SK-N-SH treated with all-trans-retinoic acid at 6 μM for 48 hours (cell line): ENCODE results near the gene CYP4F12.

Source experiments
- ARNTL ChIP-seq: fragments of 450-650 bp; formaldehyde crosslinking; IDR thresholded peaks from 2 replicates; pipeline ENCODE4 v1.5.0; 2020; ENCODE audit warnings: low read depth, mild to moderate bottlenecking, moderate library complexity, borderline replicate concordance
- CREB5 ChIP-seq: fragments of 250-450 bp; sonication (Bioruptor Pico); IDR thresholded peaks from 2 replicates; pipeline ENCODE4 v1.5.1; 2020; ENCODE audit warnings: low read depth, mild to moderate bottlenecking, moderate library complexity
- PATZ1 ChIP-seq: fragments of 250-450 bp; sonication (Bioruptor Pico); IDR thresholded peaks from 2 replicates; pipeline ENCODE4 v1.8.0; 2020; ENCODE audit warnings: mild to moderate bottlenecking, moderate library complexity, borderline replicate concordance
- PPARA ChIP-seq: fragments of 250-450 bp; sonication (Bioruptor Pico); IDR thresholded peaks from 2 replicates; pipeline ENCODE4 v1.5.0; 2020; ENCODE audit warnings: mild to moderate bottlenecking, borderline replicate concordance
- SNAI2 ChIP-seq: fragments of 250-450 bp; sonication (Bioruptor Pico); IDR thresholded peaks from 2 replicates; pipeline ENCODE4 v1.5.0; 2020; ENCODE audit warnings: mild to moderate bottlenecking, moderate library complexity
- TCF4 ChIP-seq: fragments of 250-450 bp; sonication (Bioruptor Pico); IDR thresholded peaks from 2 replicates; pipeline ENCODE4 v1.8.0; 2021; ENCODE audit warnings: mild to moderate bottlenecking, moderate library complexity, borderline replicate concordance
- ZC3H10 ChIP-seq: fragments of 250-450 bp; sonication (Bioruptor Pico); IDR thresholded peaks from 2 replicates; pipeline ENCODE4 v1.5.1; 2021; ENCODE audit warnings: mild to moderate bottlenecking, moderate library complexity
- ZFP3 ChIP-seq: fragments of 250-450 bp; sonication (Bioruptor Pico); IDR thresholded peaks from 2 replicates; pipeline ENCODE4 v1.5.0; 2020; ENCODE audit warnings: mild to moderate bottlenecking, moderate library complexity
- ZFP30 ChIP-seq: fragments of 450-650 bp; formaldehyde crosslinking; IDR thresholded peaks from 2 replicates; pipeline ENCODE4 v1.5.0; 2022; ENCODE audit warnings: mild to moderate bottlenecking, moderate library complexity
- ZNF70 ChIP-seq: fragments of 450-650 bp; formaldehyde crosslinking; IDR thresholded peaks from 2 replicates; pipeline ENCODE4 v1.5.0; 2020; ENCODE audit warnings: mild to moderate bottlenecking, moderate library complexity
- ZNF8 ChIP-seq: fragments of 450-650 bp; formaldehyde crosslinking; IDR thresholded peaks from 2 replicates; pipeline ENCODE4 v1.5.0; 2020; ENCODE audit warnings: mild to moderate bottlenecking, moderate library complexity

GRCh38 chr19:15643387-15643786 lies 29.5 kb upstream of the CYP4F12 start:
- TF ChIP-seq PPARA (CRISPR knock-in tag): no peak
- TF ChIP-seq TCF4 (CRISPR knock-in tag): no peak
- TF ChIP-seq SNAI2 (CRISPR knock-in tag): no peak
- TF ChIP-seq ZFP30 (CRISPR knock-in tag): no peak
- TF ChIP-seq ZC3H10 (CRISPR knock-in tag): no peak
- no peak for TF ChIP-seq CREB5 (CRISPR knock-in tag)
- TF ChIP-seq ZNF8 (CRISPR knock-in tag): no peak
- TF ChIP-seq ZFP3: no peak
- no peak for TF ChIP-seq ZNF70 (CRISPR knock-in tag)
- TF ChIP-seq PATZ1: no peak
- TF ChIP-seq ARNTL: no peak
